IMR-90 (cell line): ENCODE results near the gene DDX19B.
"Not testable (repeated sequence)": the region's sequence is repeated elsewhere in the genome, so short reads cannot be mapped to it uniquely, and the experiment has no call there.

Source experiments
- BHLHE40 ChIP-seq: fragments of 150-350 bp; IDR thresholded peaks from 2 replicates; pipeline ENCODE4 v1.6.1; 2016; ENCODE audit warnings: mild to moderate bottlenecking, low read depth, low read length
- MAFK ChIP-seq: IDR thresholded peaks from 2 replicates; pipeline ENCODE4 v1.6.1; 2012; ENCODE audit warnings: low read depth, low read length, improper control_type of control experiment
- MAZ ChIP-seq: IDR thresholded peaks from 2 replicates; pipeline ENCODE4 v1.6.1; 2012; ENCODE audit warnings: low read depth, mild to moderate bottlenecking, low read length, improper control_type of control experiment, moderate library complexity, borderline replicate concordance
- POLR2A ChIP-seq: IDR thresholded peaks from 2 replicates; pipeline ENCODE4 v1.6.1; 2012; ENCODE audit warnings: mild to moderate bottlenecking, low read depth, low read length
- RAD21 ChIP-seq: IDR thresholded peaks from 2 replicates; pipeline ENCODE4 v1.6.1; 2012; ENCODE audit warnings: low read length, improper control_type of control experiment
- RCOR1 ChIP-seq: IDR thresholded peaks from 2 replicates; pipeline ENCODE4 v1.6.1; 2012; ENCODE audit warnings: mild to moderate bottlenecking, low read length, improper control_type of control experiment; ENCODE audit not compliant: insufficient replicate concordance
- RFX5 ChIP-seq: IDR thresholded peaks from 2 replicates; pipeline ENCODE4 v1.8.0; 2012; ENCODE audit warnings: low read depth, mild to moderate bottlenecking, low read length, moderate library complexity
- TF ChIP-seq, protein P1 (sequence below): conservative IDR thresholded peaks from 2 replicates; pipeline ENCODE4 v1.5.1; 2012; ENCODE audit warnings: mild to moderate bottlenecking, low read depth, low read length, improper control_type of control experiment
- TF ChIP-seq, protein P2 (sequence below): fragments of 150-350 bp; IDR thresholded peaks from 2 replicates; pipeline ENCODE4 v1.6.1; 2017; ENCODE audit warnings: mild to moderate bottlenecking, antibody characterized with exemption, low read length, low read depth
- TF ChIP-seq, protein P3 (sequence below): fragments of 150-350 bp; IDR thresholded peaks from 2 replicates; pipeline ENCODE4 v1.6.1; 2016; ENCODE audit warnings: low read depth, mild to moderate bottlenecking, low read length, moderate library complexity, borderline replicate concordance

DNA sequence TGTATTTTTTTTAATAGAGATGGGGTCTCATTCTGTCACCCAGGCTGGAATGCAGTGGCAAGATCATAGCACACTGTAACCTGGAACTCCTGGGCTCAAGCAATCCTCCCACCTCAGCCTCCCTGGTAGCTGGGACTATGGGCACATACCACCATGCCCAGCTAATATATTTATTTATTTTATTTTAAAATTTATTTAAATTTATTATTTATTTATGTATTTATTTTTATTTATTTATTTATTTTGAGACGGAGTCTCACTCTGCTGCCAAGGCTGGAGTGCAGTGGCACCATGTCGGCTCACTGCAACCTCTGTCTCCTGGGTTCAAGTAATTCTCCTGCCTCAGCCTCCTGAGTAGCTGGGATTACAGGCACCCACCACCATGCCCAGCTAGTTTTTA, 8.7 kb downstream of the DDX19B start:
- not testable (repeated sequence) for TF ChIP-seq POLR2A, RAD21, RFX5, MAFK, RCOR1, BHLHE40, MAZ
- TF ChIP-seq, protein P1, sequence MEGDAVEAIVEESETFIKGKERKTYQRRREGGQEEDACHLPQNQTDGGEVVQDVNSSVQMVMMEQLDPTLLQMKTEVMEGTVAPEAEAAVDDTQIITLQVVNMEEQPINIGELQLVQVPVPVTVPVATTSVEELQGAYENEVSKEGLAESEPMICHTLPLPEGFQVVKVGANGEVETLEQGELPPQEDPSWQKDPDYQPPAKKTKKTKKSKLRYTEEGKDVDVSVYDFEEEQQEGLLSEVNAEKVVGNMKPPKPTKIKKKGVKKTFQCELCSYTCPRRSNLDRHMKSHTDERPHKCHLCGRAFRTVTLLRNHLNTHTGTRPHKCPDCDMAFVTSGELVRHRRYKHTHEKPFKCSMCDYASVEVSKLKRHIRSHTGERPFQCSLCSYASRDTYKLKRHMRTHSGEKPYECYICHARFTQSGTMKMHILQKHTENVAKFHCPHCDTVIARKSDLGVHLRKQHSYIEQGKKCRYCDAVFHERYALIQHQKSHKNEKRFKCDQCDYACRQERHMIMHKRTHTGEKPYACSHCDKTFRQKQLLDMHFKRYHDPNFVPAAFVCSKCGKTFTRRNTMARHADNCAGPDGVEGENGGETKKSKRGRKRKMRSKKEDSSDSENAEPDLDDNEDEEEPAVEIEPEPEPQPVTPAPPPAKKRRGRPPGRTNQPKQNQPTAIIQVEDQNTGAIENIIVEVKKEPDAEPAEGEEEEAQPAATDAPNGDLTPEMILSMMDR: not testable (repeated sequence)
- TF ChIP-seq, protein P2, sequence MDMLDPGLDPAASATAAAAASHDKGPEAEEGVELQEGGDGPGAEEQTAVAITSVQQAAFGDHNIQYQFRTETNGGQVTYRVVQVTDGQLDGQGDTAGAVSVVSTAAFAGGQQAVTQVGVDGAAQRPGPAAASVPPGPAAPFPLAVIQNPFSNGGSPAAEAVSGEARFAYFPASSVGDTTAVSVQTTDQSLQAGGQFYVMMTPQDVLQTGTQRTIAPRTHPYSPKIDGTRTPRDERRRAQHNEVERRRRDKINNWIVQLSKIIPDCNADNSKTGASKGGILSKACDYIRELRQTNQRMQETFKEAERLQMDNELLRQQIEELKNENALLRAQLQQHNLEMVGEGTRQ: not testable (repeated sequence)
- TF ChIP-seq, protein P3, sequence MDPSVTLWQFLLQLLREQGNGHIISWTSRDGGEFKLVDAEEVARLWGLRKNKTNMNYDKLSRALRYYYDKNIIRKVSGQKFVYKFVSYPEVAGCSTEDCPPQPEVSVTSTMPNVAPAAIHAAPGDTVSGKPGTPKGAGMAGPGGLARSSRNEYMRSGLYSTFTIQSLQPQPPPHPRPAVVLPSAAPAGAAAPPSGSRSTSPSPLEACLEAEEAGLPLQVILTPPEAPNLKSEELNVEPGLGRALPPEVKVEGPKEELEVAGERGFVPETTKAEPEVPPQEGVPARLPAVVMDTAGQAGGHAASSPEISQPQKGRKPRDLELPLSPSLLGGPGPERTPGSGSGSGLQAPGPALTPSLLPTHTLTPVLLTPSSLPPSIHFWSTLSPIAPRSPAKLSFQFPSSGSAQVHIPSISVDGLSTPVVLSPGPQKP: not testable (repeated sequence)
